NCI-H1436 (cell line): ENCODE results near the gene SUMO4.

Experiments
- DNase-seq: peaks from one replicate; lab custom pipeline; 2025; lab: John Stamatoyannopoulos, UW

The SUMO4 gene

GRCh38 chr6:149400050-149400449 lies at the start of gene SUMO4:
Gene SUMO4, plus strand, starts transcription at chr6:149400262. Its CDS starts 130 bp downstream, at chr6:149400392.
- no peak for DNase-seq

GRCh38 chr6:149354009-149354408 lies 46.1 kb upstream of the SUMO4 start:
- peak; percentile 54 for DNase-seq

GRCh38 chr6:149356081-149356750 lies 43.8 kb upstream of the SUMO4 start:
- DNase-seq = no peak

GRCh38 chr6:149357726-149358538 lies 42.1 kb upstream of the SUMO4 start:
- no peak for DNase-seq

GRCh38 chr6:149359440-149359839 lies 40.6 kb upstream of the SUMO4 start:
- no peak for DNase-seq

GRCh38 chr6:149360536-149360935 lies 39.5 kb upstream of the SUMO4 start:
- no peak for DNase-seq

GRCh38 chr6:149362289-149362688 lies 37.8 kb upstream of the SUMO4 start:
- DNase-seq = no peak

- no peak for DNase-seq
These were observed 36.9 kb upstream of the SUMO4 start for GRCh38 chr6:149363154-149363553.

GRCh38 chr6:149364557-149364956 lies 35.5 kb upstream of the SUMO4 start:
- DNase-seq = no peak

GRCh38 chr6:149365197-149365596 lies 34.9 kb upstream of the SUMO4 start:
- DNase-seq = no peak

- no peak for DNase-seq
These were observed 33.7 kb upstream of the SUMO4 start for GRCh38 chr6:149366267-149366921.

GRCh38 chr6:149368065-149368464 lies 32.0 kb upstream of the SUMO4 start:
- no peak for DNase-seq

GRCh38 chr6:149371154-149371553 lies 28.9 kb upstream of the SUMO4 start:
- DNase-seq = no peak

- no peak for DNase-seq
These were observed 28.0 kb upstream of the SUMO4 start for GRCh38 chr6:149372062-149372461.

GRCh38 chr6:149373511-149373910 lies 26.6 kb upstream of the SUMO4 start:
- DNase-seq = no peak

GRCh38 chr6:149379977-149380376 lies 20.1 kb upstream of the SUMO4 start:
- DNase-seq = no peak

- DNase-seq = no peak
These were observed 19.5 kb upstream of the SUMO4 start for GRCh38 chr6:149380523-149380922.

- no peak for DNase-seq
These were observed 16.7 kb upstream of the SUMO4 start for GRCh38 chr6:149383371-149383770.

- DNase-seq = no peak
These were observed 15.6 kb upstream of the SUMO4 start for GRCh38 chr6:149384464-149384863.

- no peak for DNase-seq
These were observed 13.9 kb upstream of the SUMO4 start for GRCh38 chr6:149385998-149386646.

GRCh38 chr6:149387779-149388512 lies 12.1 kb upstream of the SUMO4 start:
- DNase-seq = no peak
